ENCODE measurements around the gene ARHGAP24. TPM values are rescaled to one million over a fixed set of nuclear protein-coding genes. Genes with fewer than 3 reads are reported as not detected.

Gene ARHGAP24
- total RNA-seq, 1 experiment from 2014 or later, result 5.4 TPM

- DNase-seq (ENCODE audit: low read depth in 1 of 2, low spot score in 2 of 2), result no peak
- no peak overlapping the region for H3K27ac ChIP-seq
- peak overlapping the region; percentile 34 for H3K4me3 ChIP-seq
- H3K27me3 ChIP-seq (replicated peaks), result no peaks in the 10 kb centered on the region
- H3K36me3 ChIP-seq, result no peaks in the 10 kb centered on the region
- H3K9me3 ChIP-seq (replicated peaks), result no peaks in the 10 kb centered on the region
- peaks cover 25% of the 10 kb centered on the region for H3K4me1 ChIP-seq (replicated peaks)
These were observed 303.1 kb downstream of the ARHGAP24 start for GRCh38 chr4:85777908-85778631.

DNA sequence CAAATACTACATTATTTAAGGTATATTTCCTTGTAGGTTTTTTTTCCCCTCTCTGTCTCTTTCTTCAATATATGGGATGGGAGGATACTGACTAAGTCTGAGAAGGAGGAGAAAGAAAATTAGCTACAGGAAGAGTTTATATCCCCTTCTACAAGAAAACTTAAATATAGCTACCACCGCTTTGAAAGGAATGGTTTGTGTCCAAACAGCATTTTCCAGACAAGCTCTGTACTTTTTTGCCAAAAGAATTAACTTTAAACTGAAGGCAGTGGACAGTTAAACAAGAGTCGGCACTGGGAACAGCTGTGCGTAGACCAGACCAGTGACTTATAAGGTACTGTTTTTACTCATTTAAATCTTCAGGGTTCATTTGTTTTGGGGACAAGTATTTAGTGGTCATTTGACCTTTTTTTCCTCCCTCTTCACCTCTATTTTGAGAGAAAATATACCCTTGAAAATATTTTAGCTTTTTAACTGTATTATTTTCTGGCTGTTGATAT is 303.7 kb downstream of the ARHGAP24 start:
- Histone ChIP-seq H3K9me3 (replicated peaks) (no peaks in the 10 kb centered on the region), H3K4me1 (replicated peaks) (peaks cover 31% of the 10 kb centered on the region), H3K27ac (peak overlapping the region; percentile 45), H3K4me3 (peak overlapping the region; percentile 34), H3K27me3 (replicated peaks) (no peaks in the 10 kb centered on the region), H3K36me3 (no peaks in the 10 kb centered on the region)
- DNase-seq (ENCODE audit: low read depth in 1 of 2, low spot score in 2 of 2), result peak in 1 of 2 experiments; percentile 49

- DNase-seq (ENCODE audit: low read depth in 1 of 2, low spot score in 2 of 2), result peak in 1 of 2 experiments; percentile 36
- no peaks in the 10 kb centered on the region for H3K27me3 ChIP-seq (replicated peaks)
- H3K4me3 ChIP-seq, result peak overlapping the region; percentile 34
- peaks cover 36% of the 10 kb centered on the region for H3K4me1 ChIP-seq (replicated peaks)
- H3K36me3 ChIP-seq, result no peaks in the 10 kb centered on the region
- peak overlapping the region; percentile 45 for H3K27ac ChIP-seq
- no peaks in the 10 kb centered on the region for H3K9me3 ChIP-seq (replicated peaks)
These were observed 304.2 kb downstream of the ARHGAP24 start for GRCh38 chr4:85779165-85779564.

GRCh38 chr4:85780664-85781063 is 305.7 kb downstream of the ARHGAP24 start:
- DNase-seq (ENCODE audit: low read depth in 1 of 2, low spot score in 2 of 2), result no peak

GRCh38 chr4:85783483-85783882 is 308.5 kb downstream of the ARHGAP24 start:
- no peaks in the 10 kb centered on the region for H3K9me3 ChIP-seq (replicated peaks)
- peak overlapping the region; percentile 83 for H3K27ac ChIP-seq
- DNase-seq (ENCODE audit: low read depth in 1 of 2, low spot score in 2 of 2), result peak in 1 of 2 experiments; percentile 78
- no peaks in the 10 kb centered on the region for H3K36me3 ChIP-seq
- no peaks in the 10 kb centered on the region for H3K27me3 ChIP-seq (replicated peaks)
- no peak overlapping the region for H3K4me3 ChIP-seq
- H3K4me1 ChIP-seq (replicated peaks), result peaks cover 59% of the 10 kb centered on the region

More at GRCh38 chr4:85780664-85781063, 305.7 kb downstream of the ARHGAP24 start:
- Histone ChIP-seq H3K27me3 (replicated peaks) (no peaks in the 10 kb centered on the region), H3K27ac (peak overlapping the region; percentile 39), H3K4me1 (replicated peaks) (peaks cover 51% of the 10 kb centered on the region), H3K4me3 (no peak overlapping the region), H3K36me3 (no peaks in the 10 kb centered on the region), H3K9me3 (replicated peaks) (no peaks in the 10 kb centered on the region)

DNA sequence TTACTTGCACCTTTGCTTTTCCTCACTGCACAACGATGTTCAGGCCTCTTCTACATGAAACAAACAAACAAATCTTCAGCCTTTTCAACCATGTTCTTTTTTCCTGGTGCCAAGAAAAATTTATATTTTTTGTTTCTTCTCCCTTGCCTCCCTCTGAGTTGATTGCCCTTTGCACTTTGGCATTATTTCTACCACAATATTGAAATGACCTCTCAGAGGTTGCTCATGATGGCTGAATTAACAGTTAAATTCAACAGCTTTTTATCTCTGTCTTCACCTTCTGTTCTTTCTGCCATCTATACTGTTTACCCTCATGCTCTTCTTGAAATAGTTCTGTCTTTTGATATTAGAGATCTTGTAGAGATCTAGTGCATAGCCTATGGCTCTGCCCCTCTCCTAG is 308.9 kb downstream of the ARHGAP24 start:
- Histone ChIP-seq H3K27ac (peak overlapping the region; percentile 83), H3K4me3 (no peak overlapping the region), H3K4me1 (replicated peaks) (peaks cover 59% of the 10 kb centered on the region), H3K36me3 (no peaks in the 10 kb centered on the region), H3K9me3 (replicated peaks) (no peaks in the 10 kb centered on the region), H3K27me3 (replicated peaks) (no peaks in the 10 kb centered on the region)
- no peak for DNase-seq (ENCODE audit: low read depth in 1 of 2, low spot score in 2 of 2)

- DNase-seq (ENCODE audit: low read depth in 1 of 2, low spot score in 2 of 2), result peak in 1 of 2 experiments; percentile 30
- Histone ChIP-seq H3K27ac (peak overlapping the region; percentile 83), H3K27me3 (replicated peaks) (no peaks in the 10 kb centered on the region), H3K9me3 (replicated peaks) (no peaks in the 10 kb centered on the region), H3K4me1 (replicated peaks) (peaks cover 59% of the 10 kb centered on the region), H3K4me3 (no peak overlapping the region), H3K36me3 (no peaks in the 10 kb centered on the region)
These were observed 309.4 kb downstream of the ARHGAP24 start for GRCh38 chr4:85784348-85784747.

GRCh38 chr4:85784947-85785346 is 310.0 kb downstream of the ARHGAP24 start:
- Histone ChIP-seq H3K27me3 (replicated peaks) (no peaks in the 10 kb centered on the region), H3K4me1 (replicated peaks) (peaks cover 59% of the 10 kb centered on the region), H3K27ac (peak overlapping the region; percentile 83), H3K9me3 (replicated peaks) (no peaks in the 10 kb centered on the region), H3K4me3 (no peak overlapping the region), H3K36me3 (no peaks in the 10 kb centered on the region)
- DNase-seq (ENCODE audit: low read depth in 1 of 2, low spot score in 2 of 2), result no peak

DNA sequence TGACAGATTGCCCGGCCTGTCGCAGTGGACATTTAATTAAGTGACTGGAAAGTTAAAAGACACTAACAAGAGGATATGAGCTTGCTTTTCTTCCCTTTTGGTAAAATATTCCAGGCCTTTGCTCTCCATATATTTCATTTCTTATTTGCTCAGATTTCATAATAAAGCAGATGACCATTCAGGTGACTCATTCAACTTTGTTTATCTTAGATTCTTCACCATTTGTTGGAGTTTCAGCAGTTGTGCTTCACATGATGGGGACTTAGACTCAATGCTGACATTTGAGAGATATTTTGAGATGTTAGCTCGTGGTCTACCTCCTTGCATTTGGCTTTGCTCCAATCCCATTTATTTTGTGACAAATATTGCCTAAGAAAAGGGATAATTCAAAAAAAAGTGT is 312.2 kb downstream of the ARHGAP24 start:
- no peaks in the 10 kb centered on the region for H3K36me3 ChIP-seq
- H3K4me3 ChIP-seq, result no peak overlapping the region
- no peaks in the 10 kb centered on the region for H3K27me3 ChIP-seq (replicated peaks)
- H3K9me3 ChIP-seq (replicated peaks), result no peaks in the 10 kb centered on the region
- H3K4me1 ChIP-seq (replicated peaks), result peaks cover 54% of the 10 kb centered on the region
- H3K27ac ChIP-seq, result no peak overlapping the region
- DNase-seq (ENCODE audit: low read depth in 1 of 2, low spot score in 2 of 2), result peak in 1 of 2 experiments; percentile 28

- Histone ChIP-seq H3K27ac (no peak overlapping the region), H3K27me3 (replicated peaks) (no peaks in the 10 kb centered on the region), H3K36me3 (no peaks in the 10 kb centered on the region), H3K4me3 (no peak overlapping the region), H3K4me1 (replicated peaks) (peaks cover 40% of the 10 kb centered on the region), H3K9me3 (replicated peaks) (no peaks in the 10 kb centered on the region)
- DNase-seq (ENCODE audit: low read depth in 1 of 2, low spot score in 2 of 2), result no peak
These were observed 313.7 kb downstream of the ARHGAP24 start for GRCh38 chr4:85788604-85789003.

DNA sequence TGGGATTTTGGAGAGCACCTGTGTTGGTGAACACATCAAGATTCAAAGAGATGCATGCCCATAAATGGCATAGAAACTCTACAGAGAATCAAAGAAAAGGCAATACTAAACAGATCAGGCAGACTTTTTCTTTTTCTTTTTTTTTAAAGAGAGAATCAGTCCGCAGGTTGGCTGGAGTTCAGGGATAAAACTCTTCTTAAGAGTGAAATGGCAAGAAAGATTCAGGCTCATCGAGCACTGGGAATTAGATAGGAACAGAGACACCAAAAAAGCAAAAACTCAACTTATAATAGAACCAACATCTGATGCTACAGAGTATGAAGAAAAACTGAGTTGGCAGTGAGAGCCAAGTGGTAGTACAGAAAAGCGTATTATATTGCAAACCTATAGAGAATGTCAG is 314.3 kb downstream of the ARHGAP24 start:
- no peak for DNase-seq (ENCODE audit: low read depth in 1 of 2, low spot score in 2 of 2)
- Histone ChIP-seq H3K4me1 (replicated peaks) (peaks cover 34% of the 10 kb centered on the region), H3K4me3 (no peak overlapping the region), H3K27me3 (replicated peaks) (no peaks in the 10 kb centered on the region), H3K36me3 (no peaks in the 10 kb centered on the region), H3K27ac (no peak overlapping the region), H3K9me3 (replicated peaks) (no peaks in the 10 kb centered on the region)

DNA sequence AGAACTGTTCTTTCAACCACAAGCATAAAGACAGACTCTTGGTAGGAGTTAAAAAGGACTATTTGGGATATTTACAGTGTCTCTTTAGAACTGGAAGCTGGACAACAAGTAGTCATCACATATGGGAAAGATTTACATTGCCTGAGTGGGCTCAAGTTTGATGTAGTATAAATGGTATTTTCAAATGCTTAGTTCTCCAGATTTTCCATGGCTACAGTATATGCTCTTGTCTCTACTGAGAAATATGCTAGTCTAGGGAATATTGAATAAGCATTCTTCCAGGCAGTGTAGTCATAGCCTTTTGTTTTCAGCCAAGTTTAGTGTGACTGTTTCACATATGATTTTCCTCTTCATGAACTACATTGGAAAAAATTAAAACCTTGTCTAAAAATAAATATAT is 315.6 kb downstream of the ARHGAP24 start:
- no peak overlapping the region for H3K27ac ChIP-seq
- no peak for DNase-seq (ENCODE audit: low read depth in 1 of 2, low spot score in 2 of 2)

DNA sequence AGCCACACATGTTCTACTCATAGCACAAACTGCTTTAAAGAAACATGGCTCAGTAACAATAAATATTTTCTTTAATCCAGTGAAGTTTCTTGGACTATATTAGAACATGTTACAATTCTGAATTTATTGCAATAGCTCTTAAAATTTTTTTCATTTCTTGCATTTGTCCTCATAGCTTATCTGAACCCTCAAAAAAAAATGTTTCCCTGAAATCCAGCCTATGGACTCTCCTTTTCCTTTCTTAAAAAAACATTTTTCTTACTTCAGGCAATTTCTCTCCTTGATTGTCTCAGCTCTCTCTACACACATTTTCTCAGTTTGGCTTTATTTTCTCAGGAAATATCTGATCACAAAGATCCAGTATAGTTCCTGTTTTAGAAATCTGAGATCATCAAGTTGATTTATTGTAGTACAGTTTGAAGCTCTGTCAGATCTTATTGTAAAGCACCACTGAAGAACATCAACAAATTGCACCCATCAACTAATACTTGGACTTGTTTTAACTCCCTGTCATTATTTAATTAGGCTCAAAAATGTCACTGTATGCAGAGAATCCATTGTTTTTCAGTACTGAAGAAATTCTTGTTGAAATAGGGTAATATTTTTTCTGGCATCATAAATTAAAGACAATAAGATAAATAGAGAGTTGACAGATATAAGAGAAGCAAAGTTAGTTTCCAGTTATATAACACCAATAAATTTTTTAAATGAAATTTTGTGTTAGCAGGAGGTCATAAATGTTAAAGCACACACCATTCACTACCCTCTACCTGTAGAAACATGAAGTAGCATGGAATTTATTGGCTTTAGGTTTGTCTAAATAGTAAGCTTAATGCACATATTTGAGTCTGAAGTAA is 317.7 kb downstream of the ARHGAP24 start:
- H3K27ac ChIP-seq, result no peak overlapping the region
- H3K27me3 ChIP-seq (replicated peaks), result no peaks in the 10 kb centered on the region
- peaks cover 9% of the 10 kb centered on the region for H3K4me1 ChIP-seq (replicated peaks)
- H3K36me3 ChIP-seq, result no peaks in the 10 kb centered on the region
- H3K4me3 ChIP-seq, result no peak overlapping the region
- no peak for DNase-seq (ENCODE audit: low read depth in 1 of 2, low spot score in 2 of 2)
- H3K9me3 ChIP-seq (replicated peaks), result no peaks in the 10 kb centered on the region

More for the DNA sequence above, 315.6 kb downstream of the ARHGAP24 start:
- no peaks in the 10 kb centered on the region for H3K9me3 ChIP-seq (replicated peaks)
- H3K4me1 ChIP-seq (replicated peaks), result peaks cover 20% of the 10 kb centered on the region
- H3K27me3 ChIP-seq (replicated peaks), result no peaks in the 10 kb centered on the region
- H3K4me3 ChIP-seq, result no peak overlapping the region
- H3K36me3 ChIP-seq, result no peaks in the 10 kb centered on the region

DNA sequence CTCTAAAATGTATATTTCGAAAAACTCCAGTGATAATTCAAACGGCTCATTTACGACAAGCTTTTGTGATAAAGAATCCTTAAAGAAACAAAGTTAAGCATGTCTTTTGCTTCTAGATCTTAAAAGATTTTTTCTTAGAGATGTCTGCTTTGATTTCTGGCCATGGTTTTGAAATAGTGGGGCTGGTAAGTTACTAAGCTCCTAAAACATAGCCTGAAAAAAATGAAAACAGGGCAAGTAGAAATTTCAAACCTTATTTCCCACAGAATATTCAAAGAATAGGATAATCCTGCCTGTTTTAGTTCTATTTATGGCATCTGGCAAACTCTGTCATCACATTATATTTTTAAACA is 318.3 kb downstream of the ARHGAP24 start:
- DNase-seq (ENCODE audit: low read depth in 1 of 2, low spot score in 2 of 2), result no peak
- peaks cover 6% of the 10 kb centered on the region; the same call in 1 of the 2 replicates for H3K4me1 ChIP-seq (replicated peaks)

More for the DNA sequence above, 318.3 kb downstream of the ARHGAP24 start:
- Histone ChIP-seq H3K27me3 (replicated peaks) (no peaks in the 10 kb centered on the region), H3K9me3 (replicated peaks) (no peaks in the 10 kb centered on the region), H3K36me3 (no peaks in the 10 kb centered on the region), H3K4me3 (no peak overlapping the region), H3K27ac (no peak overlapping the region)
